Coronary artery (tissue), 2 donors: ENCODE data around the gene IL13RA2.

Source experiments
- DNase-seq: peaks from one replicate; pipeline ENCODE4 v3.0.0-alpha.2; 2017; ENCODE audit warnings: low spot score
- H3K27ac ChIP-seq, 2 donors: fragments of 200-600 bp; sonication (generic); one replicate each; pipeline ENCODE4 v1.5.1; 2016 to 2019
- H3K4me3 ChIP-seq: fragments of 200-600 bp; sonication (generic); 2 replicates; pipeline ENCODE4 v1.5.1; 2016; ENCODE audit warnings: mild to moderate bottlenecking, moderate library complexity
- CTCF ChIP-seq: fragments of 200-600 bp; sonication (generic); IDR thresholded peaks from one replicate; pipeline ENCODE4 v1.5.1; 2019; ENCODE audit warnings: antibody characterized with exemption

IL13RA2 gene

GRCh38 chrX:115047181-115047580 lies 29.8 kb upstream of the IL13RA2 start:
- no peak for DNase-seq
- Histone ChIP-seq H3K4me3 (no peak overlapping the region), H3K27ac (no peak overlapping the region)
- no peak for TF ChIP-seq CTCF

DNA sequence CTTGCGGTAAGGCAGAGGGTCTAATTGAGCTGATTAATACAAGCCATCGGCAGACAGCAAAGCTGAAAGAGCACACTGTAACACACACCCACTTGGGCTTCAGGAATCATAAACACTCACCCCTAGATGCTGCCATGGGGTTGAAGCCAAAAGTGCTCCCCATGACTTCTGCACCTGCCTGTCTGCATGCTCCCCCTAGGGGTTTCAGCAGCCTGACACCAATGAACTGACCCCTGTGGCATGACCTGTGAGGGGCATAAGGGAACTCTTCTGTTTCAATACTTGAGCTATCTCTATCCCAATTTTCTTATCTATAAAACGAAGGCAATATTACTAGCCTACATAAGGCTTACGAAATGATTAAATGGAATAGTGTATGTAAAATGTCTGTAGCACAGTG lies 23.0 kb upstream of the IL13RA2 start:
- Histone ChIP-seq H3K4me3 (no peak overlapping the region), H3K27ac (no peak overlapping the region)
- no peak for DNase-seq
- TF ChIP-seq CTCF, result no peak

DNA sequence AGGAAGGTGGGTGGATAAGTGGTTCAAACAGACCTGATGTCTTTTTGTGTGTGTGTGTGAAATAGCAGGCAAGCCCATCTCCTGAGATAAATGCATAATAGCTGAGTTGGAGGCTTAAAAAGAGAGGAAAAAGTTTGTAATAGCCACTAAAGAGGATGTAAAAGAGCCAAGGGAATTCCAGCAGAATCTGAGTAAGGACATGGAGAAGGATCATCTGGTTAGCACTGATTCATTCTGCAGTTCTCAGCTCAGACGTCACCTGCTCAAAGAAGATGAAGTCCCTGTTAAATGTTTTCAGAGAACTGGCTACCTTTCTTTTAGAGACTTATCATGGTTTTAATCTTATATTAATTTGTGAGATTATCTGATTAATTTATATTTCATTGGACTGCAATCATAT lies 21.0 kb upstream of the IL13RA2 start:
- no peak for TF ChIP-seq CTCF

GRCh38 chrX:115036029-115036428 lies 18.6 kb upstream of the IL13RA2 start:
- no peak for DNase-seq
- no peak overlapping the region for H3K4me3 ChIP-seq
- no peak for TF ChIP-seq CTCF
- H3K27ac ChIP-seq, result no peak overlapping the region

More for the DNA sequence above, 21.0 kb upstream of the IL13RA2 start:
- Histone ChIP-seq H3K27ac (no peak overlapping the region), H3K4me3 (no peak overlapping the region)
- no peak for DNase-seq

DNA sequence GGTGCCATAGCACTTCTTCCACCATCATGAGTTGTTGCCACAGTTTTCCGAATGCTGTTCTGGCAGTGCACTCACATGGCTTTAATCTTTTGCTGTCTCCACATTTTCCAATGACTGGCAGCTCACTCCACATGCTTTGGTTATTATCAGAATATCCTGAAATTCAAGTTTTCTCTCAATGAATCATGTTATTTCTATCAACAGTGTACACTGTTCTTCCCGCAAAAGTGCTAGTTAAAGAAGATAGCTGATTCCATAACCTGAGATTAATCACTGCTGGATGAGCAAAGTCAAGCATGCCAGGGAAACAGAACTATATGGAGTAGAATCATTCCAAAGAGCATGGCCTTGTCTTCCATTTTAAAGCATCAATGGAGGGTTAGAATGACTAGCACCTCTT lies 14.6 kb upstream of the IL13RA2 start:
- Histone ChIP-seq H3K4me3 (no peak overlapping the region), H3K27ac (no peak overlapping the region)
- DNase-seq, result no peak
- TF ChIP-seq CTCF, result no peak

- no peak for DNase-seq
- no peak overlapping the region for H3K4me3 ChIP-seq
- H3K27ac ChIP-seq, result peak overlapping the region; percentile 8 to 52
- TF ChIP-seq CTCF, result no peak
These were observed 13.2 kb upstream of the IL13RA2 start for GRCh38 chrX:115030625-115031024.

GRCh38 chrX:115029869-115030570 lies 12.6 kb upstream of the IL13RA2 start:
- H3K27ac ChIP-seq, result peak overlapping the region; percentile 8 to 52
- DNase-seq, result no peak
- H3K4me3 ChIP-seq, result no peak overlapping the region
- no peak for TF ChIP-seq CTCF
